ENCODE results near the gene UBE4B.

DNA sequence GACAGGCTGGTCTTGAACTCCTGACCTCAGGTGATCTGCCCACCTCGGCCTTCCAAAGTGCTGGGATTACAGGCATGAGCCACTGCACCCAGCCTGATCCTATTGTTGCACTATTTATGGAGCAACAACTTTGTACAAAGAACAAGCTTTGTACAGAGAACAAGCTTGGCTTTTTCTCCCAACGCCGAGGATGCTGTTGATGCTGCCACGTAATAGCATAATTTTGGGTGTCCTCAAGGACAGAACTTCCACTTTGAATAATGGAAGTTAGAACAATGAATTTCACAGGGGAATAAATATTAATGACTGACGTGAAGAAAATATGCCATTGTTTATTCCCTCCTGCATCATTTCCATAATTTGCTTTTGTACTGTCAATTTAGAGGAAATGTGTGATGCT is 48.5 kb upstream of the UBE4B start:
- TF ChIP-seq, protein P1, sequence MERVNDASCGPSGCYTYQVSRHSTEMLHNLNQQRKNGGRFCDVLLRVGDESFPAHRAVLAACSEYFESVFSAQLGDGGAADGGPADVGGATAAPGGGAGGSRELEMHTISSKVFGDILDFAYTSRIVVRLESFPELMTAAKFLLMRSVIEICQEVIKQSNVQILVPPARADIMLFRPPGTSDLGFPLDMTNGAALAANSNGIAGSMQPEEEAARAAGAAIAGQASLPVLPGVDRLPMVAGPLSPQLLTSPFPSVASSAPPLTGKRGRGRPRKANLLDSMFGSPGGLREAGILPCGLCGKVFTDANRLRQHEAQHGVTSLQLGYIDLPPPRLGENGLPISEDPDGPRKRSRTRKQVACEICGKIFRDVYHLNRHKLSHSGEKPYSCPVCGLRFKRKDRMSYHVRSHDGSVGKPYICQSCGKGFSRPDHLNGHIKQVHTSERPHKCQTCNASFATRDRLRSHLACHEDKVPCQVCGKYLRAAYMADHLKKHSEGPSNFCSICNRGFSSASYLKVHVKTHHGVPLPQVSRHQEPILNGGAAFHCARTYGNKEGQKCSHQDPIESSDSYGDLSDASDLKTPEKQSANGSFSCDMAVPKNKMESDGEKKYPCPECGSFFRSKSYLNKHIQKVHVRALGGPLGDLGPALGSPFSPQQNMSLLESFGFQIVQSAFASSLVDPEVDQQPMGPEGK (CRISPR knock-in tag; IDR thresholded peaks at IDR 0.05; ENCODE audit: borderline replicate concordance) = no peak
- no peak for TF ChIP-seq TFAM (CRISPR knock-in tag; conservative IDR thresholded peaks at IDR 0.05)
- TF ChIP-seq, protein P2, sequence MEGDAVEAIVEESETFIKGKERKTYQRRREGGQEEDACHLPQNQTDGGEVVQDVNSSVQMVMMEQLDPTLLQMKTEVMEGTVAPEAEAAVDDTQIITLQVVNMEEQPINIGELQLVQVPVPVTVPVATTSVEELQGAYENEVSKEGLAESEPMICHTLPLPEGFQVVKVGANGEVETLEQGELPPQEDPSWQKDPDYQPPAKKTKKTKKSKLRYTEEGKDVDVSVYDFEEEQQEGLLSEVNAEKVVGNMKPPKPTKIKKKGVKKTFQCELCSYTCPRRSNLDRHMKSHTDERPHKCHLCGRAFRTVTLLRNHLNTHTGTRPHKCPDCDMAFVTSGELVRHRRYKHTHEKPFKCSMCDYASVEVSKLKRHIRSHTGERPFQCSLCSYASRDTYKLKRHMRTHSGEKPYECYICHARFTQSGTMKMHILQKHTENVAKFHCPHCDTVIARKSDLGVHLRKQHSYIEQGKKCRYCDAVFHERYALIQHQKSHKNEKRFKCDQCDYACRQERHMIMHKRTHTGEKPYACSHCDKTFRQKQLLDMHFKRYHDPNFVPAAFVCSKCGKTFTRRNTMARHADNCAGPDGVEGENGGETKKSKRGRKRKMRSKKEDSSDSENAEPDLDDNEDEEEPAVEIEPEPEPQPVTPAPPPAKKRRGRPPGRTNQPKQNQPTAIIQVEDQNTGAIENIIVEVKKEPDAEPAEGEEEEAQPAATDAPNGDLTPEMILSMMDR (IDR thresholded peaks at IDR 0.05 in 2 of 3, conservative IDR thresholded peaks at IDR 0.05 in 1 of 3; ENCODE audit: insufficient read depth in 2 of 3, low read depth in 1 of 3, low read length in 3 of 3) = no peak
- TF ChIP-seq MAZ (CRISPR knock-in tag; conservative IDR thresholded peaks at IDR 0.05 in 1 of 2, IDR thresholded peaks at IDR 0.05 in 1 of 2) = no peak
- TF ChIP-seq, protein P3, sequence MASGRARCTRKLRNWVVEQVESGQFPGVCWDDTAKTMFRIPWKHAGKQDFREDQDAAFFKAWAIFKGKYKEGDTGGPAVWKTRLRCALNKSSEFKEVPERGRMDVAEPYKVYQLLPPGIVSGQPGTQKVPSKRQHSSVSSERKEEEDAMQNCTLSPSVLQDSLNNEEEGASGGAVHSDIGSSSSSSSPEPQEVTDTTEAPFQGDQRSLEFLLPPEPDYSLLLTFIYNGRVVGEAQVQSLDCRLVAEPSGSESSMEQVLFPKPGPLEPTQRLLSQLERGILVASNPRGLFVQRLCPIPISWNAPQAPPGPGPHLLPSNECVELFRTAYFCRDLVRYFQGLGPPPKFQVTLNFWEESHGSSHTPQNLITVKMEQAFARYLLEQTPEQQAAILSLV (tag; IDR thresholded peaks at IDR 0.05) = no peak
- TF ChIP-seq SIN3A (IDR thresholded peaks at IDR 0.05; ENCODE audit: borderline replicate concordance in 2 of 2, control insufficient read depth in 1 of 2, low read depth in 2 of 2, low read length in 2 of 2) = no peak
- no peak for TF ChIP-seq GABPA (tag; conservative IDR thresholded peaks at IDR 0.05; ENCODE audit: low read depth)
- TF ChIP-seq ZNF551 (CRISPR knock-in tag; IDR thresholded peaks at IDR 0.05) = no peak

All from K562 (cell line).